ENCODE results near the gene ATP12A.

ATP12A gene

GRCh38 chr13:24680258-24680920, at the start of gene ATP12A:
ATP12A (plus strand) TSS chr13:24680408; CDS start chr13:24680744, 336 bp downstream.
- Histone ChIP-seq H3K36me3 (ENCODE audit: control insufficient read depth, insufficient read depth, low read length) (no peaks in the 10 kb centered on the region), H3K9me3 (ENCODE audit: control insufficient read depth, insufficient read depth, low read depth, low read length) (no peaks in the 10 kb centered on the region), H3K4me1 (ENCODE audit: control insufficient read depth, insufficient read depth, low read length) (peaks cover 24% of the 10 kb centered on the region), H3K27me3 (ENCODE audit: control insufficient read depth, insufficient read depth, low read length) (peaks cover 42% of the 10 kb centered on the region), H3K4me3 (ENCODE audit: low read depth, low read length) (peak within 1 kb of the TSS; percentile 78), H3K9ac (ENCODE audit: low read length) (peak within 1 kb of the TSS; percentile 31), H3K27ac (ENCODE audit: low read depth, low read length) (no peak within 1 kb of the TSS)

GRCh38 chr13:24630851-24631620, 49.2 kb upstream of the ATP12A start:
- Histone ChIP-seq H3K9ac (ENCODE audit: low read length) (no peak overlapping the region), H3K4me1 (ENCODE audit: control insufficient read depth, insufficient read depth, low read length) (peaks cover 24% of the 10 kb centered on the region), H3K27ac (ENCODE audit: low read depth, low read length) (no peak overlapping the region), H3K27me3 (ENCODE audit: control insufficient read depth, insufficient read depth, low read length) (no peaks in the 10 kb centered on the region), H3K9me3 (ENCODE audit: control insufficient read depth, insufficient read depth, low read depth, low read length) (no peaks in the 10 kb centered on the region), H3K4me3 (ENCODE audit: low read depth, low read length) (no peak overlapping the region), H3K36me3 (ENCODE audit: control insufficient read depth, insufficient read depth, low read length) (no peaks in the 10 kb centered on the region)

- Histone ChIP-seq H3K9ac (ENCODE audit: low read length) (no peak overlapping the region), H3K4me3 (ENCODE audit: low read depth, low read length) (no peak overlapping the region), H3K27me3 (ENCODE audit: control insufficient read depth, insufficient read depth, low read length) (no peaks in the 10 kb centered on the region), H3K4me1 (ENCODE audit: control insufficient read depth, insufficient read depth, low read length) (peaks cover 21% of the 10 kb centered on the region), H3K27ac (ENCODE audit: low read depth, low read length) (no peak overlapping the region), H3K9me3 (ENCODE audit: control insufficient read depth, insufficient read depth, low read depth, low read length) (no peaks in the 10 kb centered on the region), H3K36me3 (ENCODE audit: control insufficient read depth, insufficient read depth, low read length) (no peaks in the 10 kb centered on the region)
Measured at GRCh38 chr13:24631922-24632321, 48.3 kb upstream of the ATP12A start.

- H3K27me3 ChIP-seq (ENCODE audit: control insufficient read depth, insufficient read depth, low read length) = no peaks in the 10 kb centered on the region
- no peak overlapping the region for H3K9ac ChIP-seq (ENCODE audit: low read length)
- no peaks in the 10 kb centered on the region for H3K36me3 ChIP-seq (ENCODE audit: control insufficient read depth, insufficient read depth, low read length)
- peaks cover 16% of the 10 kb centered on the region for H3K4me1 ChIP-seq (ENCODE audit: control insufficient read depth, insufficient read depth, low read length)
- no peak overlapping the region for H3K27ac ChIP-seq (ENCODE audit: low read depth, low read length)
- H3K4me3 ChIP-seq (ENCODE audit: low read depth, low read length) = no peak overlapping the region
- H3K9me3 ChIP-seq (ENCODE audit: control insufficient read depth, insufficient read depth, low read depth, low read length) = no peaks in the 10 kb centered on the region
Measured at GRCh38 chr13:24632382-24633121, 47.7 kb upstream of the ATP12A start.

GRCh38 chr13:24636776-24637175, 43.4 kb upstream of the ATP12A start:
- no peak overlapping the region for H3K27ac ChIP-seq (ENCODE audit: low read depth, low read length)
- no peaks in the 10 kb centered on the region for H3K36me3 ChIP-seq (ENCODE audit: control insufficient read depth, insufficient read depth, low read length)
- no peaks in the 10 kb centered on the region for H3K9me3 ChIP-seq (ENCODE audit: control insufficient read depth, insufficient read depth, low read depth, low read length)
- no peak overlapping the region for H3K4me3 ChIP-seq (ENCODE audit: low read depth, low read length)
- H3K4me1 ChIP-seq (ENCODE audit: control insufficient read depth, insufficient read depth, low read length) = no peaks in the 10 kb centered on the region
- H3K9ac ChIP-seq (ENCODE audit: low read length) = no peak overlapping the region
- no peaks in the 10 kb centered on the region for H3K27me3 ChIP-seq (ENCODE audit: control insufficient read depth, insufficient read depth, low read length)

- Histone ChIP-seq H3K36me3 (ENCODE audit: control insufficient read depth, insufficient read depth, low read length) (no peaks in the 10 kb centered on the region), H3K27ac (ENCODE audit: low read depth, low read length) (no peak overlapping the region), H3K27me3 (ENCODE audit: control insufficient read depth, insufficient read depth, low read length) (no peaks in the 10 kb centered on the region), H3K9ac (ENCODE audit: low read length) (no peak overlapping the region), H3K4me1 (ENCODE audit: control insufficient read depth, insufficient read depth, low read length) (no peaks in the 10 kb centered on the region), H3K9me3 (ENCODE audit: control insufficient read depth, insufficient read depth, low read depth, low read length) (no peaks in the 10 kb centered on the region), H3K4me3 (ENCODE audit: low read depth, low read length) (no peak overlapping the region)
Measured at GRCh38 chr13:24638096-24638495, 42.1 kb upstream of the ATP12A start.

- no peaks in the 10 kb centered on the region for H3K9me3 ChIP-seq (ENCODE audit: control insufficient read depth, insufficient read depth, low read depth, low read length)
- H3K9ac ChIP-seq (ENCODE audit: low read length) = no peak overlapping the region
- H3K27ac ChIP-seq (ENCODE audit: low read depth, low read length) = no peak overlapping the region
- no peaks in the 10 kb centered on the region for H3K4me1 ChIP-seq (ENCODE audit: control insufficient read depth, insufficient read depth, low read length)
- H3K27me3 ChIP-seq (ENCODE audit: control insufficient read depth, insufficient read depth, low read length) = no peaks in the 10 kb centered on the region
- no peak overlapping the region for H3K4me3 ChIP-seq (ENCODE audit: low read depth, low read length)
- H3K36me3 ChIP-seq (ENCODE audit: control insufficient read depth, insufficient read depth, low read length) = no peaks in the 10 kb centered on the region
Measured at GRCh38 chr13:24640752-24641151, 39.5 kb upstream of the ATP12A start.

- Histone ChIP-seq H3K4me1 (ENCODE audit: control insufficient read depth, insufficient read depth, low read length) (no peaks in the 10 kb centered on the region), H3K9ac (ENCODE audit: low read length) (no peak overlapping the region), H3K36me3 (ENCODE audit: control insufficient read depth, insufficient read depth, low read length) (no peaks in the 10 kb centered on the region), H3K4me3 (ENCODE audit: low read depth, low read length) (no peak overlapping the region), H3K27me3 (ENCODE audit: control insufficient read depth, insufficient read depth, low read length) (no peaks in the 10 kb centered on the region), H3K9me3 (ENCODE audit: control insufficient read depth, insufficient read depth, low read depth, low read length) (no peaks in the 10 kb centered on the region), H3K27ac (ENCODE audit: low read depth, low read length) (no peak overlapping the region)
Measured at GRCh38 chr13:24642219-24642618, 38.0 kb upstream of the ATP12A start.

- Histone ChIP-seq H3K4me1 (ENCODE audit: control insufficient read depth, insufficient read depth, low read length) (no peaks in the 10 kb centered on the region), H3K9me3 (ENCODE audit: control insufficient read depth, insufficient read depth, low read depth, low read length) (no peaks in the 10 kb centered on the region), H3K27ac (ENCODE audit: low read depth, low read length) (no peak overlapping the region), H3K36me3 (ENCODE audit: control insufficient read depth, insufficient read depth, low read length) (no peaks in the 10 kb centered on the region), H3K4me3 (ENCODE audit: low read depth, low read length) (no peak overlapping the region), H3K9ac (ENCODE audit: low read length) (no peak overlapping the region), H3K27me3 (ENCODE audit: control insufficient read depth, insufficient read depth, low read length) (no peaks in the 10 kb centered on the region)
Measured at GRCh38 chr13:24644036-24644435, 36.2 kb upstream of the ATP12A start.

- H3K36me3 ChIP-seq (ENCODE audit: control insufficient read depth, insufficient read depth, low read length) = no peaks in the 10 kb centered on the region
- no peaks in the 10 kb centered on the region for H3K27me3 ChIP-seq (ENCODE audit: control insufficient read depth, insufficient read depth, low read length)
- no peak overlapping the region for H3K27ac ChIP-seq (ENCODE audit: low read depth, low read length)
- H3K4me3 ChIP-seq (ENCODE audit: low read depth, low read length) = no peak overlapping the region
- no peak overlapping the region for H3K9ac ChIP-seq (ENCODE audit: low read length)
- H3K4me1 ChIP-seq (ENCODE audit: control insufficient read depth, insufficient read depth, low read length) = peaks cover 4% of the 10 kb centered on the region; the same call in 1 of the 2 replicates
- no peaks in the 10 kb centered on the region for H3K9me3 ChIP-seq (ENCODE audit: control insufficient read depth, insufficient read depth, low read depth, low read length)
Measured at GRCh38 chr13:24648271-24648670, 31.9 kb upstream of the ATP12A start.
